SK-N-SH (cell line): Measurements from ENCODE around the gene SLC39A7. TPM values are rescaled to one million over a fixed set of nuclear protein-coding genes. Genes with fewer than 3 reads are reported as not detected.

Experiments
- CTCF ChIA-PET: fragments of 300-600, 350-600 bp; formaldehyde crosslinking; extraction: SDS; loops from one replicate; lab custom pipeline; 2021; lab: Yijun Ruan, JAX
- POLR2A ChIA-PET: fragments of 350-600 bp; sonication (Branson Sonifier 250); formaldehyde crosslinking; extraction: SDS; loops from one replicate; lab custom pipeline; 2020; ENCODE audit warnings: antibody characterized with exemption, inconsistent platforms; lab: Yijun Ruan, JAX
- DNase-seq: peaks from one replicate; pipeline ENCODE4 v3.0.0; 2012
- H2AFZ ChIP-seq: fragments of 200-600 bp; sonication (generic); 2 replicates; pipeline ENCODE4 v1.8.1; 2016; ENCODE audit warnings: antibody characterized with exemption, mild to moderate bottlenecking, low read depth
- H3F3A ChIP-seq: fragments of 200-600 bp; sonication (generic); replicated peaks from 2 replicates; pipeline ENCODE3; 2016; ENCODE audit warnings: antibody characterized with exemption, mild to moderate bottlenecking; ENCODE audit not compliant: insufficient read depth
- H3K27ac ChIP-seq, 2 experiments: fragments of 200-500 bp in 1 of 2; fragments of 200-600 bp in 1 of 2; sonication (Bioruptor generic) in 1 of 2; sonication (generic), shearing (Covaris generic) in 1 of 2; 2 replicates each; pipeline versions ENCODE4 v1.5.1 to v1.6.1; 2014 to 2016; ENCODE audit warnings: low read depth in 2 of 2, inconsistent platforms in 1 of 2, low read length in 1 of 2, mild to moderate bottlenecking in 1 of 2, mixed read lengths in 1 of 2
- H3K27me3 ChIP-seq: fragments of 200-600 bp; sonication (generic), shearing (Covaris generic); 2 replicates; pipeline ENCODE4 v1.6.1; 2016; ENCODE audit warnings: mixed run types; ENCODE audit not compliant: insufficient read depth
- H3K36me3 ChIP-seq, 2 experiments: fragments of 200-500 bp in 1 of 2; fragments of 200-600 bp in 1 of 2; sonication (Bioruptor generic) in 1 of 2; sonication (generic) in 1 of 2; replicated peaks in 1 of 2; 2 replicates each; pipeline versions ENCODE3 to v1.5.1; 2014 to 2016; ENCODE audit warnings: low read length in 1 of 2, mild to moderate bottlenecking in 1 of 2; ENCODE audit not compliant: insufficient read depth in 2 of 2, control insufficient read depth in 1 of 2
- H3K4me1 ChIP-seq, 2 experiments: fragments of 200-500 bp in 1 of 2; fragments of 200-600 bp in 1 of 2; sonication (Bioruptor generic) in 1 of 2; sonication (generic), shearing (Covaris generic) in 1 of 2; 2 replicates each; pipeline versions ENCODE4 v1.5.1 to v1.6.1; 2014 to 2016; ENCODE audit warnings: low read depth in 1 of 2, low read length in 1 of 2, mixed run types in 1 of 2; ENCODE audit not compliant: insufficient read depth in 2 of 2, control insufficient read depth in 1 of 2
- H3K4me2 ChIP-seq: fragments of 200-600 bp; sonication (generic), shearing (Covaris generic); 2 replicates; pipeline ENCODE4 v1.6.1; 2017; ENCODE audit warnings: mixed run types
- H3K4me3 ChIP-seq, 2 experiments: fragments of 200-500 bp in 1 of 2; fragments of 200-600 bp in 1 of 2; sonication (Bioruptor generic) in 1 of 2; sonication (generic), shearing (Covaris generic) in 1 of 2; 2 replicates each; pipeline versions ENCODE4 v1.5.1 to v1.8.1; 2014 to 2016; ENCODE audit warnings: low read depth in 2 of 2, inconsistent platforms in 1 of 2, low read length in 1 of 2, mild to moderate bottlenecking in 1 of 2, mixed read lengths in 1 of 2, moderate library complexity in 1 of 2
- H3K79me2 ChIP-seq: fragments of 200-600 bp; sonication (generic); 2 replicates; pipeline ENCODE4 v1.8.1; 2017; ENCODE audit warnings: mild to moderate bottlenecking; ENCODE audit not compliant: insufficient read depth
- H3K9ac ChIP-seq: fragments of 200-600 bp; sonication (generic); 2 replicates; pipeline ENCODE4 v1.6.1; 2017; ENCODE audit warnings: mixed run types
- H3K9me2 ChIP-seq: fragments of 200-600 bp; sonication (generic); 2 replicates; pipeline ENCODE4 v1.6.1; 2017; ENCODE audit warnings: mixed run types
- H3K9me3 ChIP-seq: fragments of 200-600 bp; sonication (generic); 2 replicates; pipeline ENCODE4 v1.6.1; 2017; ENCODE audit warnings: mixed run types, mild to moderate bottlenecking, moderate library complexity
- H4K20me1 ChIP-seq: fragments of 200-600 bp; sonication (generic); 2 replicates; pipeline ENCODE4 v1.6.1; 2017; ENCODE audit warnings: mild to moderate bottlenecking, mixed run types; ENCODE audit not compliant: insufficient read depth
- CHD2 ChIP-seq: fragments of 150-350 bp; IDR thresholded peaks from 2 replicates; pipeline ENCODE4 v1.6.1; 2018; ENCODE audit warnings: low read length; ENCODE audit not compliant: partially characterized antibody
- EP300 ChIP-seq, 2 experiments: IDR thresholded peaks; 2 replicates each; pipeline versions ENCODE4 v1.4.0 to v1.6.1; 2012; ENCODE audit warnings: borderline replicate concordance in 1 of 2, low read depth in 1 of 2, low read length in 1 of 2
- EZH2phosphoT487 ChIP-seq: fragments of 200-600 bp; sonication (generic); IDR thresholded peaks from 2 replicates; pipeline ENCODE4 v1.6.1; 2017; ENCODE audit warnings: low read depth, mixed run types, mild to moderate bottlenecking, antibody characterized with exemption, moderate library complexity, borderline replicate concordance
- FOSL2 ChIP-seq: IDR thresholded peaks from 2 replicates; pipeline ENCODE4 v1.4.0; 2012; ENCODE audit warnings: low read depth, mild to moderate bottlenecking, moderate library complexity, borderline replicate concordance
- FOXM1 ChIP-seq: IDR thresholded peaks from 2 replicates; pipeline ENCODE4 v1.4.0; 2012; ENCODE audit warnings: low read depth, mild to moderate bottlenecking
- GABPA ChIP-seq: IDR thresholded peaks from 2 replicates; pipeline ENCODE4 v1.4.0; 2012; ENCODE audit warnings: low read depth, mild to moderate bottlenecking
- MEF2A ChIP-seq: IDR thresholded peaks from 2 replicates; pipeline ENCODE4 v1.4.0; 2012; ENCODE audit warnings: low read depth, borderline replicate concordance
- NFIC ChIP-seq: IDR thresholded peaks from 2 replicates; pipeline ENCODE4 v1.4.0; 2012; ENCODE audit warnings: borderline replicate concordance
- RCOR1 ChIP-seq: fragments of 150-350 bp; IDR thresholded peaks from 2 replicates; pipeline ENCODE4 v1.6.1; 2017; ENCODE audit warnings: antibody characterized with exemption, low read length
- REST ChIP-seq: IDR thresholded peaks from 2 replicates; pipeline ENCODE4 v1.6.1; 2012; ENCODE audit warnings: mild to moderate bottlenecking, low read depth, low read length, moderate library complexity
- RFX5 ChIP-seq: IDR thresholded peaks from 2 replicates; pipeline ENCODE4 v1.6.1; 2012; ENCODE audit warnings: mild to moderate bottlenecking, improper control_type of control experiment, low read length
- SMC3 ChIP-seq: IDR thresholded peaks from 2 replicates; pipeline ENCODE4 v1.6.1; 2012; ENCODE audit warnings: low read depth, low read length, improper control_type of control experiment
- USF1 ChIP-seq: IDR thresholded peaks from 2 replicates; pipeline ENCODE4 v1.4.0; 2012; ENCODE audit warnings: low read depth, borderline replicate concordance
- USF2 ChIP-seq: fragments of 150-350 bp; IDR thresholded peaks from 2 replicates; pipeline ENCODE4 v1.6.1; 2017; ENCODE audit warnings: antibody characterized with exemption, low read length, low read depth, borderline replicate concordance
- YY1 ChIP-seq: IDR thresholded peaks from 2 replicates; pipeline ENCODE4 v1.4.0; 2012; ENCODE audit warnings: low read depth, mild to moderate bottlenecking
- ZBTB33 ChIP-seq: IDR thresholded peaks from 2 replicates; pipeline ENCODE4 v1.4.0; 2012; ENCODE audit warnings: low read depth, borderline replicate concordance
- WGBS: methylation state at CpG from one replicate; pipeline ENCODE4 v1.1.6; 2017; ENCODE audit warnings: low lambda C conversion rate; 5-methylcytosine and 5-hydroxymethylcytosine counted together
- polyA plus RNA-seq, 3 experiments: library from polyadenylated mRNA; depleted of rRNA; stranded (reverse); fragments of >200 nt; gene quantifications; 2 replicates each; pipeline ENCODE4 v1.2.3, GENCODE V29; 2012

SLC39A7 gene
- polyA plus RNA-seq, 1 of the 3 experiments (the other 2 are of a cell fraction) = 129 TPM

- POLR2A ChIA-PET = interaction anchor here (0.7 kb wide), 1 partner anchor 242 kb away, joined by 3 read pairs; no protein-coding TSS in a partner anchor
- Histone ChIP-seq H3K4me3 (no peak overlapping the region), H3K9ac (no peak overlapping the region), H3K27me3 (no peaks in the 10 kb centered on the region), H2AFZ (no peak overlapping the region), H4K20me1 (no peaks in the 10 kb centered on the region), H3K27ac (no peak overlapping the region), H3F3A (no peaks in the 10 kb centered on the region), H3K9me3 (no peaks in the 10 kb centered on the region), H3K9me2 (no peaks in the 10 kb centered on the region), H3K36me3 (no peaks in the 10 kb centered on the region), H3K4me2 (no peak overlapping the region), H3K79me2 (no peaks in the 10 kb centered on the region), H3K4me1 (peaks cover 0 to 3% of the 10 kb centered on the region in 2 experiments; a peak in 1 of 4 replicates)
- no peak for TF ChIP-seq NFIC
- no peak for TF ChIP-seq FOXM1
- TF ChIP-seq ZBTB33 = no peak
- no peak for TF ChIP-seq FOSL2
- TF ChIP-seq RFX5 = no peak
- no peak for TF ChIP-seq GABPA
- no peak for TF ChIP-seq EP300 (IDR thresholded peaks at IDR 0.05; ENCODE audit: borderline replicate concordance in 1 of 2, low read depth in 1 of 2, low read length in 1 of 2)
- TF ChIP-seq YY1 = no peak
- TF ChIP-seq RCOR1 = no peak
- no peak for TF ChIP-seq MEF2A
- no peak for TF ChIP-seq EZH2phosphoT487
- TF ChIP-seq USF1 = no peak
- TF ChIP-seq SMC3 = no peak
- DNase-seq = no peak
- CTCF ChIA-PET = interaction anchor here (1.0 to 4.6 kb wide), 4 partner anchors 13 to 73 kb away, joined by 3 to 34 read pairs (median 13); no protein-coding TSS in a partner anchor
- WGBS = 66% methylated on average over 6 of the region's 10 CpGs
Measured at GRCh38 chr6:33175436-33176069, 25.1 kb upstream of the SLC39A7 start.

GRCh38 chr6:33176906-33177305, 23.8 kb upstream of the SLC39A7 start:
- 49% methylated on average over 6 of the region's 7 CpGs for WGBS
- Histone ChIP-seq H3K9me2 (no peaks in the 10 kb centered on the region), H3F3A (no peaks in the 10 kb centered on the region), H3K79me2 (no peaks in the 10 kb centered on the region), H3K9ac (no peak overlapping the region), H3K27ac (no peak overlapping the region), H3K4me2 (no peak overlapping the region), H3K27me3 (no peaks in the 10 kb centered on the region), H3K36me3 (no peaks in the 10 kb centered on the region), H3K4me1 (peaks cover 0 to 3% of the 10 kb centered on the region in 2 experiments; a peak in 1 of 4 replicates), H3K4me3 (no peak overlapping the region), H4K20me1 (no peaks in the 10 kb centered on the region), H2AFZ (no peak overlapping the region), H3K9me3 (no peaks in the 10 kb centered on the region)
- ChIA-PET POLR2A (no interaction called here), CTCF (interaction anchor here (1.1 to 2.6 kb wide), 2 partner anchors 71 to 161 kb away, joined by 3 to 7 read pairs; no protein-coding TSS in a partner anchor)
- DNase-seq = no peak
- TF ChIP-seq REST (no peak), CHD2 (no peak), USF2 (no peak), EZH2phosphoT487 (no peak), ZBTB33 (no peak)
